H9 (cell line): Measurements from ENCODE around the gene NCKAP5. TPM values are rescaled to one million over a fixed set of nuclear protein-coding genes. Genes with fewer than 3 reads are reported as not detected.

Experiments
- DNase-seq: peaks from one replicate; pipeline ENCODE4 v3.0.0-alpha.2; 2017
- H2AFZ ChIP-seq: one replicate; pipeline ENCODE4 v1.6.1; 2013; ENCODE audit warnings: mild to moderate bottlenecking, low read length, control low read depth, moderate library complexity
- H2AK5ac ChIP-seq: 2 replicates; pipeline ENCODE4 v1.6.1; 2013; ENCODE audit warnings: low read length, control low read depth, mixed read lengths; ENCODE audit not compliant: insufficient read length
- H2BK120ac ChIP-seq: one replicate; pipeline ENCODE4 v1.6.1; 2013; ENCODE audit warnings: low read depth, mild to moderate bottlenecking, low read length, control low read depth, inconsistent platforms; ENCODE audit not compliant: poor library complexity, severe bottlenecking
- H2BK12ac ChIP-seq: 2 replicates; pipeline ENCODE4 v1.6.1; 2013; ENCODE audit warnings: low read length, control low read depth, mixed read lengths, low read depth; ENCODE audit not compliant: insufficient read length
- H2BK15ac ChIP-seq: 2 replicates; pipeline ENCODE4 v1.6.1; 2013; ENCODE audit warnings: low read depth, low read length, control low read depth
- H2BK20ac ChIP-seq: one replicate; pipeline ENCODE4 v1.6.1; 2013; ENCODE audit warnings: low read depth, mild to moderate bottlenecking, low read length, control low read depth, inconsistent platforms; ENCODE audit not compliant: poor library complexity, severe bottlenecking
- H2BK5ac ChIP-seq: 2 replicates; pipeline ENCODE4 v1.6.1; 2013; ENCODE audit warnings: low read length, control low read depth, mixed read lengths; ENCODE audit not compliant: insufficient read length
- H3K14ac ChIP-seq: 2 replicates; pipeline ENCODE4 v1.6.1; 2013; ENCODE audit warnings: low read length, control low read depth; ENCODE audit not compliant: insufficient read depth
- H3K18ac ChIP-seq: 2 replicates; pipeline ENCODE4 v1.6.1; 2013; ENCODE audit warnings: low read depth, mild to moderate bottlenecking, mixed read lengths, low read length, control low read depth; ENCODE audit not compliant: insufficient read length
- H3K23ac ChIP-seq: 2 replicates; pipeline ENCODE4 v1.6.1; 2013; ENCODE audit warnings: low read length, control low read depth, mixed read lengths, low read depth; ENCODE audit not compliant: insufficient read length
- H3K23me2 ChIP-seq: 2 replicates; pipeline ENCODE4 v1.6.1; 2013; ENCODE audit warnings: low read depth, mild to moderate bottlenecking, mixed read lengths, low read length, control low read depth; ENCODE audit not compliant: insufficient read length, poor library complexity, severe bottlenecking
- H3K27ac ChIP-seq: 2 replicates; pipeline ENCODE4 v1.5.1; 2013; ENCODE audit warnings: low read length, control low read depth, mixed read lengths, low read depth; ENCODE audit not compliant: insufficient read length
- H3K27me3 ChIP-seq: 2 replicates; pipeline ENCODE4 v1.6.1; 2013; ENCODE audit warnings: low read length, control low read depth, inconsistent platforms; ENCODE audit not compliant: insufficient read depth
- H3K4ac ChIP-seq: 2 replicates; pipeline ENCODE4 v1.6.1; 2013; ENCODE audit warnings: low read depth, mild to moderate bottlenecking, control low read depth, inconsistent platforms, low read length, moderate library complexity
- H3K4me1 ChIP-seq: 2 replicates; pipeline ENCODE4 v1.6.1; 2013; ENCODE audit warnings: low read length, control low read depth, inconsistent platforms; ENCODE audit not compliant: insufficient read depth
- H3K4me2 ChIP-seq: 2 replicates; pipeline ENCODE4 v1.6.1; 2013; ENCODE audit warnings: low read length, control low read depth, mixed read lengths; ENCODE audit not compliant: insufficient read length, insufficient read depth
- H3K56ac ChIP-seq: 2 replicates; pipeline ENCODE4 v1.6.1; 2013; ENCODE audit warnings: low read depth, mild to moderate bottlenecking, mixed read lengths, low read length, control low read depth; ENCODE audit not compliant: insufficient read length
- H3K79me1 ChIP-seq: 2 replicates; pipeline ENCODE4 v1.6.1; 2013; ENCODE audit warnings: low read depth, mild to moderate bottlenecking, moderate library complexity, low read length, control low read depth, inconsistent platforms; ENCODE audit not compliant: insufficient read depth, poor library complexity, severe bottlenecking
- H3K79me2 ChIP-seq: 2 replicates; pipeline ENCODE4 v1.6.1; 2013; ENCODE audit warnings: low read length, control low read depth, inconsistent platforms; ENCODE audit not compliant: insufficient read depth
- H3K9ac ChIP-seq: 2 replicates; pipeline ENCODE4 v1.6.1; 2013; ENCODE audit warnings: low read length, control low read depth, mixed read lengths; ENCODE audit not compliant: insufficient read length; ENCODE audit errors: extremely low read depth
- H3K9me3 ChIP-seq: one replicate; pipeline ENCODE4 v1.6.1; 2013; ENCODE audit warnings: low read depth, low read length, inconsistent platforms; ENCODE audit not compliant: control insufficient read depth
- H3T11ph ChIP-seq: one replicate; pipeline ENCODE4 v1.6.1; 2013; ENCODE audit warnings: mild to moderate bottlenecking, low read length, control low read depth, inconsistent platforms
- H4K20me1 ChIP-seq: one replicate; pipeline ENCODE4 v1.6.1; 2013; ENCODE audit not compliant: control insufficient read depth, insufficient read length, insufficient read depth
- H4K5ac ChIP-seq: 2 replicates; pipeline ENCODE4 v1.6.1; 2013; ENCODE audit warnings: low read depth, mild to moderate bottlenecking, mixed read lengths, low read length, control low read depth; ENCODE audit not compliant: insufficient read length
- H4K8ac ChIP-seq: replicated peaks from 2 replicates; pipeline ENCODE4 v1.6.1; 2013; ENCODE audit warnings: low read length, control low read depth, mixed read lengths, low read depth; ENCODE audit not compliant: insufficient read length
- H4K91ac ChIP-seq: 2 replicates; pipeline ENCODE4 v1.6.1; 2013; ENCODE audit warnings: low read depth, mild to moderate bottlenecking, moderate library complexity, mixed read lengths, low read length, control low read depth; ENCODE audit not compliant: insufficient read length
- H3K27ac Mint-ChIP-seq, 3 experiments: 2 replicates in 2 of 3; 3 replicates in 1 of 3; pipeline ENCODE4 v1.8.0; 2020 to 2021; ENCODE audit warnings: mixed read lengths in 3 of 3, mild to moderate bottlenecking in 1 of 3, moderate library complexity in 1 of 3
- H3K27me3 Mint-ChIP-seq: 2 replicates; pipeline ENCODE4 v1.8.0; 2021; ENCODE audit warnings: low read depth, mild to moderate bottlenecking, moderate library complexity, mixed read lengths
- H3K36me3 Mint-ChIP-seq, 3 experiments: 2 replicates in 2 of 3; 3 replicates in 1 of 3; pipeline ENCODE4 v1.8.0; 2020 to 2021; ENCODE audit warnings: low read depth in 3 of 3, mixed read lengths in 3 of 3; ENCODE audit not compliant: insufficient read depth in 1 of 3
- H3K4me1 Mint-ChIP-seq, 2 experiments: 2 replicates each; pipeline ENCODE4 v1.8.0; 2020; ENCODE audit warnings: mixed read lengths in 2 of 2
- H3K4me3 Mint-ChIP-seq, 2 experiments: 2 replicates in 1 of 2; 3 replicates in 1 of 2; pipeline ENCODE4 v1.8.0; 2020 to 2021; ENCODE audit warnings: mild to moderate bottlenecking in 2 of 2, mixed read lengths in 2 of 2, moderate library complexity in 1 of 2
- H3K9me3 Mint-ChIP-seq, 2 experiments: 2 replicates in 1 of 2; 3 replicates in 1 of 2; pipeline ENCODE4 v1.8.0; 2020; ENCODE audit warnings: mild to moderate bottlenecking in 2 of 2, mixed read lengths in 2 of 2, moderate library complexity in 1 of 2
- CTCF ChIP-seq: fragments of 200-600 bp; sonication (generic); conservative IDR thresholded peaks from 3 replicates; pipeline ENCODE4 v1.8.0; 2021; ENCODE audit warnings: antibody characterized with exemption, mild to moderate bottlenecking
- WGBS: extraction: QIAGEN DNeasy Blood & Tissue Kit; methylation state at CpG from one replicate; pipeline ENCODE4 v1.1.7; 2013; ENCODE audit warnings: missing lambda C conversion rate, low lambda C conversion rate, mixed read lengths; ENCODE audit not compliant: insufficient read length; ENCODE audit errors: extremely low coverage; 5-methylcytosine and 5-hydroxymethylcytosine counted together
- total RNA-seq: library from RNA; stranded (reverse); gene quantifications from 2 replicates; pipeline ENCODE4 v1.2.1, GENCODE V29; 2021

Gene NCKAP5
- total RNA-seq, 1 experiment from 2014 or later, result 0.26 TPM

- Histone ChIP-seq H2BK5ac (no peak overlapping the region), H2AK5ac (no peak overlapping the region), H3K27ac (no peak overlapping the region), H4K20me1 (no peaks in the 10 kb centered on the region), H3K56ac (no peak overlapping the region), H3K23ac (no peak overlapping the region), H4K5ac (no peak overlapping the region), H3K9ac (no peak overlapping the region), H3K9me3 (no peaks in the 10 kb centered on the region), H4K8ac (no peak overlapping the region), H3K4me1 (no peaks in the 10 kb centered on the region), H3K4me2 (no peak overlapping the region), H3K4ac (no peak overlapping the region), H2AFZ (no peak overlapping the region), H3K14ac (no peak overlapping the region), H2BK20ac (no peak overlapping the region), H3K23me2 (no peaks in the 10 kb centered on the region), H3K79me1 (no peaks in the 10 kb centered on the region), H2BK120ac (no peak overlapping the region), H3K79me2 (peaks cover 2% of the 10 kb centered on the region; the same call in 1 of the 2 replicates), H3T11ph (no peak overlapping the region), H2BK15ac (no peak overlapping the region), H4K91ac (no peak overlapping the region), H3K18ac (no peak overlapping the region), H3K27me3 (no peaks in the 10 kb centered on the region), H2BK12ac (no peak overlapping the region)
- peaks cover 18 to 21% of the 10 kb centered on the region in 2 experiments for H3K4me1 Mint-ChIP-seq
- no peak overlapping the region for H3K4me3 Mint-ChIP-seq
- H3K27me3 Mint-ChIP-seq, result no peaks in the 10 kb centered on the region
- WGBS, result no CpG with 5 or more reads among the region's 4 CpGs
- no peaks in the 10 kb centered on the region; a peak in 1 of 5 replicates for H3K9me3 Mint-ChIP-seq
- DNase-seq, result no peak
- H3K27ac Mint-ChIP-seq, result no peak overlapping the region
- no peak for TF ChIP-seq CTCF
- H3K36me3 Mint-ChIP-seq, result no peaks in the 10 kb centered on the region; a peak in 1 of 7 replicates
Observed at GRCh38 chr2:133602538-133602937, 34.3 kb upstream of the NCKAP5 start.
